Right hindlimb (tissue), 1 donor: ENCODE data around the gene EXD2.
"Not testable (repeated sequence)": the region's sequence is repeated elsewhere in the genome, so short reads cannot be mapped to it uniquely, and the experiment has no call there.

Source experiments
- DNase-seq: peaks from one replicate; pipeline ENCODE4 v3.0.0-alpha.2; 2018

EXD2 gene

DNA sequence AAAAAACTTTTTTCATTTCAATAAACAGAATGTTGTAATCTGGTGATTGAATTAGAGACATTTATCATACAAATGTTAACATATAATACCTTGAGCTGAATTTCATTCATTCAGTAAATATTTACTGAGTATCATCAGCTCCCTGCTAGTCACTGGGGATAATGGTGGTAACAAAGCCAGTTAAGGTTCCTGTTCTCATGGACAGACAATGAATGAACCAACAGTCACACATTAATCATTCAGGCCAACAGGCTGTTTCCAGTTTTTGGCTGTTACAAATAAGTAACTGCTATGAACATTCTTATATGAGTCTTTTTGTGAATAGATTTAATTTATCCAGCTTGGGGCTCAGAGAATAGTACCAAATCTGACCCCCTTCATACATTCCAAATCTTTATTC is 13.5 kb downstream of the EXD2 start:
- no peak for DNase-seq

DNA sequence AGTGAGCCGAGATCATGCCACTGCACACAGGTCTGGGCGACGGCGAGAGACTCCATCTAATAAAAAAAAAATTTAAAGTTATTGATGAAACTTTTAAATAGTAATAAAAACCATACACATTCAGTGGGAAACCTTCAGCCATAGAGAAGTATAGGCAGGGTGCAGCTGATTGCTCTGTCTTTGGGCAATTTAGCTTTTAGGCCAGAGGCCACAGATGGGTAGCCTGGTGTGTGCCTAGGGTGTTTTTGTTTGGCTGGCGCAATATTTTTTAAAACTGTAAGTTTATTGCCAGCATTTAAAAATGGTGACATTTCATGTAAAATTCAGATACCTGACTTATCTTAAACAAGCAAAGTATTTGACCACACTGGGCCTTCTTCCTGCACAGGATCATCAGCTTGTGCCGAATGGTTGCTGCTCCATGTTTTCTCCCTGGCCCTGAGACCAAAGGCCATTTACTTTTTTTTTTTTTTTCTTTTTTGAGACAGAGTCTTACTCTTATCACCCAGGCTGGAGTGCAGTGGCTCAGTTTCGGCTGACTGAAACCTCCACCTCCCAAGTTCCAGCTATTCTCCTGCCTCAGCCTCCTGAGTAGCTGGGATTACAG is 16.2 kb downstream of the EXD2 start:
- DNase-seq: no peak

DNA sequence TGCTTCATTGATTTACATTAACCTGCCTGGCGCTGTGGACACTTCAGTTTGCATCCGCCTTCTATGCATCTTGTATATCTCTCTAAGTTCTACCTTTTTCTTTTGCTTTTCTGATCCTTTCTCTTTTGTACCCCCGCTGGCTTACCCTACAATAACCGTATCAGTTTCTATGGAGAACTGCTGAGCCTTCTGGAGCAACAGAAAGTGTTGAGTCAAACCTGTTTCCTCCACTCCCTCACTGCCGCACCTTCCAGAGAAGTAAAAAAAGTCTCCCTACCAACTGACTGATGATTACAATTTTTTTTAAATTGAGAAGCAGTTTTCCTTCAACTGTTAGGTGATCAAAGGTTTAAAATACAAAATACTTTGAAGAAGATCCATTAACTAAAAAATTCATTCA is 17.4 kb downstream of the EXD2 start:
- DNase-seq: no peak

DNA sequence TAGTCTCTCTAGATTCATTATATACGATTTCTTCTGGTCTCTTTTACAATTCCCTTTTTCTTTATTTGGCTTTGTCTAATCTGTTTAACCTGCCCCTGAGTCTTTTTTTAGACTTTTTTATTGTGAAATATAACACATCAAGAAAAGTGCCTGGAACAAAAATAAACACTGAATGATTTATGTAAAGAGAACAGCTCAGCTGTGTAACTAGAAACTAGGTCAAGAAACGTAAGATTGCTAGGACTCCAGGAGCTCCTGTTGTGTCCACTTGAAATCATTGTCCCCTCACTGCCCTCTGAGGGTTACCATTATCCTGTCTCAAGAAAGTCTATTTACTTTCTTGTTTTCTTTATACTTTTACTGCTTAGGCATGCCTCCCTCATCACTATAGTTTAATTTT is 23.1 kb downstream of the EXD2 start:
- no peak for DNase-seq

DNA sequence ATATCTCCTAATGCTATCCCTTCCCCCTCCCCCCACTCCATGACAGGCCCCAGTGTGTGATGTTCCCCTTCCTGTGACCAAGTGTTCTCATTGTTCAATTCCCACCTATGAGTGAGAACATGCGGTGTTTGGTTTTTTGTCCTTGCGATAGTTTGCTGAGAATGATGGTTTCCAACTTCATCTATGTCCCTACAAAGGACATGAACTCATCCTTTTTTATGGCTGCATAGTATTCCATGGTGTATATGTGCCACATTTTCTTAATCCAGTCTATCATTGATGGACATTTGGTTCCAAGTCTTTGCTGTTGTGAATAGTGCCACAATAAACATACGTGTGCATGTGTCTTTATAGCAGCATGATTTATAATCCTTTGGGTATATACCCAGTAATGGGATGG is 26.4 kb downstream of the EXD2 start:
- DNase-seq: not testable (repeated sequence)

DNA sequence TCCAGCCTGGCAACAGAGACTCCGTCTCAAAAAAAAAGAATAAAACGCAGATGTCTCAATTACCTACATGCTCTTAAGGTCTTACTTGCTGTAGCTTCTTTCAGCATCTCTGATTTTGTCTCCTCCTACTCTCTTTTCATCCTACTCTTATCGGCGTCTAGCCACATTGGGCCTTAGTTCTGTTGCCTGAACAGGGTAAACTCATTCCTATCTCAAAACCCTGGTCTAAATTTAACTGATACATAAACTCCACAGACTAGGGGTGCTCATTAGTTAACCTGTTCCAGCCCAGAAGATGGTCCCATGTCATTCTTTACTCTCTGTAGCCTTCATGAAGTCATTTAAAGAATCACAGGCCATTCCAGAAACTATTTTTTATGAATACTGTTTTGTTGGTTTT is 33.6 kb downstream of the EXD2 start:
- DNase-seq: no peak

DNA sequence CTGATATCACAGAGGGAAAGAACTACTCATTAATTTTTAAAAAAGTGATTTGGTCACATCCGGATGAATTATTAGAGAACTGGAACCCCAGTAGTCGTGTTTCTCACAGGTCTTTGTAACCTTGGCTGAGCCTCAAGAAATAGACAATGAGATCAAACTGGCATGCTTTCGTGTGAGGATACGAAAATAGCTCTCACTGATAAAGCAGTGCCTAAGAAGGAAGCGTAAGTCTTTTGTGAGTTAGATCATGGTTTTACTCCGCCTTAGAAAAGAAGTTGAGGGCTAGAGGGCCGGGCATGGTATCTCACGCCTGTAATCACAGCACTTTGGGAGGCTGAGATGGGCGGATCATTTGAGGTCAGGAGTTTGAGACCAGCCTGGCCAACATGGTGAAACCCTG is 34.9 kb downstream of the EXD2 start:
- DNase-seq: no peak

DNA sequence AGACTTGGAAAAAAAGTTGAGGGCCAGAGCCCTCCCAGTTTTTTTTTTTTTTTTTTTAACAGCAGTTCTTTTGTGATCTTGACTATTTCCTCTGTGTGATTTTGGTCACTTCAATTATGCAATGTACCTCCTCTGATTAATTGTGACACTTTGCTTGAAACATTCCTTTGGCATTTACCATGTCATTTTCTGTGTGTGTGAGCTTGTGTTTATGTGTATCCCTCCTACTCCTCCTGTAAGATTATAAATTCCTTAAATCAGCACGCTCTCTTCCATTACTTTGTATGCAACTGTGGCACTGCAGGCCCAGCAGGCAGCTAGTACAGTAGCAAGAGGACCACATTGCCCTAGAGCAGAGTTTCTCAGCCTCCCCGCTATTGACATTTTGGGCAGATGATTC is 35.4 kb downstream of the EXD2 start:
- no peak for DNase-seq

DNA sequence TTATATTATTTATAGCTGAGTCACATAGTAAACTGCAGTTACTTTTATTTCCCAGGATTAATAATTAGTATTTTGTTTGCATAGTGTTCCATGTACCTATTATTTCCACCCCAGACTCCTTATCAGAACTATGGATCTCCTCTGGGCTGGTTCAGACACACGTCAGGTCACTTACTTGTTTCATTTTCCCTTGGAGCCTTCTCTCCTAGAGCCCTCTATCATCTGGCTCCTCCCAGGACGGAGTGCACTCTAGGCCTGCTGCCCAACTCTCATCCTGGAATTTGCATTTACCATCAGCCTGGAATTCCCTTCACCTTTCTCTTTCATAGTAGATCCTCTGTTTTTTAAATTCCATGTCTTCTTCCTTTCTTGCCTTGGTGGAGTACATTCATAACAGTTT is 40.2 kb downstream of the EXD2 start:
- no peak for DNase-seq

DNA sequence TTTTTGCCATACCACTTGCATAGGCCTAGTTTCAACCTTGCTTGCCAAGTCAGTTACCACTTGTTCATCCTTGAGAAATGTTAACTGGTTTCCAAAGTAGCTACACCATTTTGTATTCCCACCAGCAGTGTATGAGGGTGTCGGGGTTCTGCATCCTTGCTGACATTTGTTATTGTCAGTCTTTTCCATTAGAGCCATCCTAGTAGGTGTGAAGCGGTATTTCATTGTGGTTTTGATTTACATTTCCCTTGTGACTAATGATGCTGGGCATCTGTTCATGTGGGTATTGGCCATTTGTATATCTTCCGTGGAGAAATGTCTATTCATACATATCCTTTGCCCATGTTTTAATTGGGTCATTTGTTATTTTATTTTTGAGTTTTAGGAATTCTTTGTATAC is 41.1 kb downstream of the EXD2 start:
- DNase-seq: no peak

DNA sequence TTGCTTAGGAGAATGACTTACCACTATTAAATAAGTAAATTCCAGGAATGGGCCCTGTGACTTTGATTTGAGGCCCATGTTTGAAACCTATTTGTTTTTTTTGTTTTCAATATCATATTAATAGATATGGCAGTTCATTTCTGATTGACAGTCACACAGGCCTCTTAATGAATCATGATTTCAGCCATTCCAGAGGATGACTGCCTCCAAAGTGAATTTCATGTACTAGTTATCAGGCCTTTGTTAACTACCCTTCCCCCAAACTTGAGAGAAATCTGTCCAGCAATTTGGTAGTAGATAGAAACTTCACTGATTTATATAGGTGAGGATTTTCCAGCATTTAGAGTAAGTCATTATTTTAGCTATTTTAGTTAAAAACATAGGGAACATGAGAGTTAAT is 42.8 kb downstream of the EXD2 start:
- DNase-seq: no peak

DNA sequence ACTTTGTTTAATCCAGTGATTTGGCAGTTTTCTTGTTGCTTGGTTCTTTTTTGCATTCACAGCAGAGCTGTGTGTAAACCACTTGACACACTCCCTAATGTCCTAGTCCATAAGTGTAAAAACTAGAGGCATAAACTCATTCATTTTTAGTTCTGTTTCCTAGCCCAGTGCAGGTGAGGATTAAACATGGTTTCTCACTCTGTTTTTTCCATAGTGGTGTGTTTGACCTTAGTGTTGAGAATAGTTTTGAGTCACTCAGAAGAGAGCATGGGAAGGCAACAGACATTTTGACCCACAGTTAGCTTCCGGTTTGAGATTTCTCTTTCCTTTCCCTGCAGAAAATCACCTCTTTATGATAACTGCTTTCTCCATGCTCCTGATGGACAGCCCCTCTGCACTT is 44.4 kb downstream of the EXD2 start:
- DNase-seq: no peak

DNA sequence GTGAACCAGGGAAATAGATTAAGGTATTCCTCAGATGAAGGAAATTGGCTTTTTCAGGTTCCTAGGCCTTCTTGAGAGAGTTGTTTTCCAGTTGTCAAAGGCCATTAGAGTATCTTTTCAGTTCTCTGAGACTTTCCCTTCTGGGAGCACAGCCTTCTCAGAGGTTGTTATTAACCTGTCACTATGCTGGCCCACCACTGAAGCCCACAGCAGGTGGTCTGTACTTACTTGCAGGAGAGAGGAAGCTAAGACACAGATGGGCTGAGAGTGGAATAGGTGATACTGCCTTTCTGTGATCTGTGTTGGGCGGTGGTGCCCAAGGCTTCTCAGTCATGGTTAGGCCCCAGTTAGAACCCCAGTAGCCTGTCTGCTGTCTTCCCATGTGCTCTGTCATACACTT is 45.8 kb downstream of the EXD2 start:
- DNase-seq: no peak

DNA sequence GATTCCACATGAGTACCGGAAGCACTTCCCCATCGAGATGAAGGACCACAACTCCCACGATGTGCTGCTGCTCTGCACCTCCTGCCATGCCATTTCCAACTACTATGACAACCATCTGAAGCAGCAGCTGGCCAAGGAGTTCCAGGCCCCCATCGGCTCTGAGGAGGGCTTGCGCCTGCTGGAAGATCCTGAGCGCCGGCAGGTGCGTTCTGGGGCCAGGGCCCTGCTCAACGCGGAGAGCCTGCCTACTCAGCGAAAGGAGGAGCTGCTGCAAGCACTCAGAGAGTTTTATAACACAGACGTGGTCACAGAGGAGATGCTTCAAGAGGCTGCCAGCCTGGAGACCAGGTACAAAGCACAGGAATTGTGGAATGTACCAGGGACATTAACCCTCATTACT is 46.3 kb downstream of the EXD2 start:
- no peak for DNase-seq

DNA sequence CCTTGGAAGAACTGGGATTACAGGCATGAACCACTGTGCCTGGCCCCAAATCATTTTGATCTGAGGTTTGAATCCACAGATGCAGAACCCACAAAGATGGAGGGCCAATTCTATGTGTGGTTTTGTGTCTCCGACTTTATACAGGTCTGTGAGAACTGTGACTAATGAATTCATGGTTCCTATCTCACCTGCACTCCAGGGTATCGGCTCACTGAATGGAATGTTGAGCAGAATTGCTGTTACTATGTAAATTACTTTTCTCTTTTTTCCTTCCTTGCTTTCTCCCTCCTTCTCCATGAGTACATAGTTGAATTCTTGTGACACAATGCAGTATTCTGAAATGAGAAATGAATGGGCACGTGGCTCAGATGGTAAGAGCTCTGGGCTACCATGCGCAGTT is 47.6 kb downstream of the EXD2 start:
- DNase-seq: no peak

DNA sequence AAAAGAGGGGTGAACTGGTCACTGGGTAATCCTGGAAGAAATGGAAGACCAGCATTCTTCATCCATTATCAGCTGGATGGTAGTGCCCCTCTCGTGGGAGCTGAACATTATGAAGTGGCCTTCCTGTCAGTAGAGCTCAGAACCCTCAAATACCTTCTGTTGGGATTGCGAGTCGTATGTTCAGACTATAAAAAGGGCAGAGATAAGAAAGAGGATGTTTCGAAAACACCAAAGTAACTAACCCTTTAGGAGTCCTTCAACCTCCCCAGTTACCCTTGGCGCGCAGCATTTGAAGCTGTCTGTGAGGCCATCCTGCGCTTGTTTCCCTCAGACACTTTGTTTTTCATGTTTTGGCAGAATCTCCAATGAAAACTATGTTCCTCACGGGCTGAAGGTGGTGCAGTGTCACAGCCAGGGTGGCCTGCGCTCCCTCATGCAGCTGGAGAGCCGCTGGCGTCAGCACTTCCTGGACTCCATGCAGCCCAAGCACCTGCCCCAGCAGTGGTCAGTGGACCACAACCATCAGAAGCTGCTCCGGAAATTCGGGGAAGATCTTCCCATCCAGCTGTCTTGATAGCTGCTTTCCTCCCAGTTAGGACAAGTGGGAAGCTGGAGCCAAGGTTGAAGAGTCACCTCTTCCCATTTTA is 49.4 kb downstream of the EXD2 start:
- DNase-seq: no peak

DNA sequence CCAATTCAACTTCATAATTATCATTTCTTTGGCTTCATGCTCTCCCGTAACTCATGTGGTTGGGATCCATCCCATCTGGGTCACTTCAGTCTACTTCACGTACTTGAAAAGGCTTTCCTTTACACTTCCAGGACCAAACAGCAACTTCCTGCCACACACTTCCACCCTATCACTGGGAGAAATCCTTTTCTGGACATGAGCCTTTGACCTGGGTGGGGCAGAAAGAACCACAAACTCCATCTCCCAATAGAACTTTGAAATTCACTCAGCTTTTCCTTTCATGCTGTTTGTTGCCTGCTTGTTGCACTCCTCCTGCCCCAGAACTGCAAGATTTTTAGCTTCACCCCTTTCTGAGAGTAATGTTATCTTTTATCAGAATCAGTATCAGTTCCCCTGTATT is 50.3 kb downstream of the EXD2 start:
- DNase-seq: no peak

DNA sequence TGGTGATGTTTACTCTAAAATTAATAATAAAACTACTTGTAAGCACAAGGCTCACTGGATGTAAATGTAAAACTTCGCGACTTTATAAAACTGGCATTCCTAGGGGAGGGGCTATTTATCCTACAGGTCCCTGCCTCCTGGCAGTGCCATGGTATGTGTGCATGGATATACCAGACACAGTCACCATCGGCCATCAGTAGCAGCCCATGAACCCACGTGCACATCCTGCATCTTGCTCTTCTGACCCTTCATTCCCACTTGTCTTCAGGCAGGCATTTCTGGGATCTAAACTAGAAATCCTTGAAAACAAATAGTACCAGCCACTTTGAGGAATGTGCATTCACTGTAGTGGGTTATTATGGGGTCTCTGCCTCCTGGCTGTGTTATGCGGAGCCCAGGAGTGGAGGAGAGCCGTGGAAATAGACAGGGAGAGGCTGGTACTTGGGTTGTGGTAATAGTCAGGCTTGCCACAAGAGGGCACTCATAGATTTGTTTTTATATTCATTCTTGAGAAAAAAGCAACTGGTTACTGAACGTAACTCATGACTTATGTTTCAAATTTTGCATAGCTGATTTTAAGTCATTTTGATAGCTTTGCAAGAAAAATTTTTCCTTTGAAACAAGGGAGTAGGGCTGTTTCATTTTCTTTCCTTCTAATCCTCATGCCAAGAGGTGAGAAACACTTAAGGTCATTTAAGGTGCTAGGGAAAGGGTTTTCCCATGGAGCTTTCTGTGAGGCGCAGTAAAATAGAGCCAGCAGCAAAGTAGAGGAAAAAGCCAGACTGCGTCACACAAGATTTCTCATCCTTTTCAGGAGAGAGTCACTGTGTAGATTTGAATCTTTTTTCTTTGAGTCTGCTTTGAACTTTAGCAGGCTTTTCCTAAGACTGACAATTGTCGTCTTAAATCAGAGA is 51.3 kb downstream of the EXD2 start:
- peak; percentile 73 for DNase-seq

DNA sequence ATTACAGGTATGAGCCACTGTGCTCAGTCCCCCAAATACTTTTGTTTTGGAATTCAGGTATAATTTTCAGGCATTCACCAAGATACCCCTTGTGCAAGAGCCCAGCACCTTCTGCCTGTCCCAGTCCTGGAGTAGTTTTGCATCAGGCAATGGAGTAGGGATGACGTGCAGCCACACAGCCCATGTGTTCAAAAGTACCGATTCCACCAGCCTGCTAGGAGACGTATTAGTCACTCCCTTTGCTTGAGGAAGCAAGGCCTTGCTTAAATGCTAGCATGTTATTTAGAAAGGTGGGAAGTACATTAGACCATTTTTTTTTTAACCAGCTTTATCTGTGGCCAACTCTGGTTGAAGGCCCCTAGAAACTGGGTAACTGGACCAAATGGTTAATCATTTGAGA is 53.6 kb downstream of the EXD2 start:
- no peak for DNase-seq

DNA sequence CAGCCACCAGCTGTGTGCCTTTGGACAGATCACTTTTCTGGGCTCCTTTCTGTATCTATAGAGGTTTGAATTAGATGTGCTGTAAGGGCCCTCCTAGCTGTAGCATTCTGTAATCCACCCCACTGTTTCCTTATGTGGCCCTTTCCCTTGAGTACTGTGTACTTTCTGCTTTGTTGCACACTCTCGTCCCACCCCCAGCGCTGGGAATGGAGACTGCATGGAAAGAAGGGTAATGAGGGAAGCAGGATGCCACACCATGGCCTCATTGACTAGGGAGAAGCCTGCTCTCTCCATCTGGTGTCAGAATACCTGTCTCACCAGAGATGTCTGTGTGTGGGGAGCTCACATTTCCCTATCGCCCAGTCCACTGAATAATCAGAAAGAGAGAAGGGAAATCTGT is 55.0 kb downstream of the EXD2 start:
- DNase-seq: no peak

DNA sequence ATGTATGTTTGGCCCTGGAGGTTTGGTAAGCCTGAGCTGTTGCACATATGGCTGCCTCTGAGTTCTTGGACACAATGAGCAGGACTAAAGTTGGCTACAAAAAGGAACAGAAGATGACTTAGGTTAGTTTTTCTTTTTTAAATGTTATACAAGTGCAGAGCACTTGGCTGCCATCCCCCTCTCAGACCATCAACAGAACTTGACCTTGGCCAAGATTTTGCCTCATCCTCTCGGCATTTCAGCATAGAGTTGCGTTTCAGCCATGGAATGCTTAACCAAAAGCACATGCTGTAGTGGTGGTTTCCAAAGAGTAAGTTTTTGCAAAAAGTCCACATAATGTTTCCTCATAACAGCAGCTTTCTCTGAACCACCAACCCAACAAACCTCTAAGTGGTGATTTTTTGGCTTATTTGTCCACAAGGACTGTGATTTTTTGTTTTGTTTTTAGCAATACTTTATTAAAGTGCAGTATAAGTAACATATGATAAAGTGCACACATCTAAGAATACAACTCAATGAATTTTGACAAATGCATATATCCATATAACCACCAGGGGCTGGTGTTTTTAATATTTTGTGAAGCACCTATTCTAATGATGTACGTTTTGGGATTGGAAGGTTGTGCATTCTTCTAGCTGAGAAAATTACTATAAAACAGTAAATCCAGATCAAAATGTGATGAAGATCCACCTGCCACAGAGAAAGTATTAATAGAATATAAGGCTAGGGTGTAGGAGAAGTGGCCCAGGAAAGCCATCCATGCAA is 56.6 kb downstream of the EXD2 start:
- DNase-seq: peak; percentile 88

DNA sequence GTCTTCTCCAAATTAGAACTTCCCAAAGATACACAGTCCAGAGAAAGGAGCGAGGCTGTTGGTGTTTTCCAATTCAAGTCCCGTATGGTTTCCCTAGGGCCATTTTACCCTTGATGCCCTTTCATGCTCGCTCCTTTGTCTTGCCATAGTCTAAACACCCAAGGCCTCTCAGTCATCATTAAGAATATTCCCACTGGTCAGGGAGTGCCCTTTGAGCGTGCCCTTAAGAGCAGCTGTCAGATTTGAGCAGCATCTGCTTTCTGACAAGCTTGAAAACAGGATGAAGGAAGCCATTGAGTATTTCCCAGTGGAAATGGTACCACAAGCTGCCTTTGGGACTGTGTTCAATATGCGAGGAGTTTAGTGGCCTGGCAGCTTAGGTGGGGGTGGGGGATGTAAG is 58.3 kb downstream of the EXD2 start:
- no peak for DNase-seq

DNA sequence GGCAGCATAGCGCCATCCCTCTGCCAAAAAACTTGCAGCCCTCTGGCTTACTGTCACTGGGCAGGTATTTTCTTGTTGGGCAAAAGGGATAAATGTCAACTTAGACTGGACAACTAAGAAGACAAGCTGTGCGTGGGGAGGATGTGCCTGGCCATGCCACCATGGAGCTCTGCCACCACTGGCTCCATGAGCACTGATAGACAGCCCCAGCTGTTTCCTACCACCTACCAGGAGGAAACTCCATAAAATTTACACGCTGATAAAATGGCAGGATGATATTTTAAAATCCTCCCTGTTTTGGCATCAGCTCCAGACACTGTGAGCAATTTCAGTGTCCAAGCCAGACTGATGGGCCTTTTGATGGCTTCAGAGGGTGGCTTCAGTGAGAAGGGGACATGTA is 61.6 kb downstream of the EXD2 start:
- no peak for DNase-seq

DNA sequence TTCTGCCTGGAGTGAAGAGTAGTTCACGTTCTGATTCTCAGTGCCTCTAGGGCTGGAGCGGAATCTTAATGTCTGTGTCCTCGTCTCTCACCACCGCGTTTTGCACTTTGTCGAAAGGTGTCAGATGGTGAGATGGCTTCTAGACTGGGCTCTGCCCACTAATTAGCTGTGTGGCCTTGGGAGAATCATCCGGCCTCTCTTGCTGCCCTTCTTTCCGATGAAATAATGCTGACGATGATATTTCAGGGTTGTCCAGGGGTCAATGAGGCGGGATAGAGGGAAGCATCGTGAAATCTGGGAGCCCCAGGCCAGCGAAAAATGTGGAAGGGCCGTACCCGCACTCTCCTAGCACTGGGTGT is 67.8 kb downstream of the EXD2 start:
- DNase-seq: no peak
